ENCODE results near the gene CDH4. TPM values are rescaled to one million over a fixed set of nuclear protein-coding genes. Genes with fewer than 3 reads are reported as not detected.

CDH4 gene
- total RNA-seq, 6 donors from 2014 or later = 0.20 to 1.0 (median 0.40) TPM; not detected in 1

DNA sequence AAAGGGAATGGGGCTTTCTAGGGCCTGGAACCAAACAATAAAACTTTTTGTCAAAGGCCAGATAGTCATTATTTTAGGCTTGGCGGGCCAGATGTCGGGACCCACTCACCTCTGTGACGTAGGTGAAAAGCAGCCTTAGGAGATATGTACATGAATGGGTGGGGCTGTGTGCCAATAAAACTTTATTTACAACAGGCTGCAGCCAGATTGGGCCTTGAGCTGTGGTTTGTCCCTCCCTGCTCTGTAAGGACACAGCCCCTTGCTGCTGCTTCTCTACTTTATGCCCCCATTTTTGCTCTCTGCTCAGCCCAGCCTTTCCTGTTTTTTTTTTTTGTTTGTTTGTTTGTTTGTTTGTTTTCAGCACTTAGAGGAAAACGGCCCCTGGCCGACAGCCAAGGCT lies 32.7 kb downstream of the CDH4 start:
- no peak overlapping the region for H3K27ac ChIP-seq
- TF ChIP-seq, protein P1, sequence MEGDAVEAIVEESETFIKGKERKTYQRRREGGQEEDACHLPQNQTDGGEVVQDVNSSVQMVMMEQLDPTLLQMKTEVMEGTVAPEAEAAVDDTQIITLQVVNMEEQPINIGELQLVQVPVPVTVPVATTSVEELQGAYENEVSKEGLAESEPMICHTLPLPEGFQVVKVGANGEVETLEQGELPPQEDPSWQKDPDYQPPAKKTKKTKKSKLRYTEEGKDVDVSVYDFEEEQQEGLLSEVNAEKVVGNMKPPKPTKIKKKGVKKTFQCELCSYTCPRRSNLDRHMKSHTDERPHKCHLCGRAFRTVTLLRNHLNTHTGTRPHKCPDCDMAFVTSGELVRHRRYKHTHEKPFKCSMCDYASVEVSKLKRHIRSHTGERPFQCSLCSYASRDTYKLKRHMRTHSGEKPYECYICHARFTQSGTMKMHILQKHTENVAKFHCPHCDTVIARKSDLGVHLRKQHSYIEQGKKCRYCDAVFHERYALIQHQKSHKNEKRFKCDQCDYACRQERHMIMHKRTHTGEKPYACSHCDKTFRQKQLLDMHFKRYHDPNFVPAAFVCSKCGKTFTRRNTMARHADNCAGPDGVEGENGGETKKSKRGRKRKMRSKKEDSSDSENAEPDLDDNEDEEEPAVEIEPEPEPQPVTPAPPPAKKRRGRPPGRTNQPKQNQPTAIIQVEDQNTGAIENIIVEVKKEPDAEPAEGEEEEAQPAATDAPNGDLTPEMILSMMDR (IDR thresholded peaks at IDR 0.05) = no peak
- no peak for TF ChIP-seq POLR2AphosphoS5 (IDR thresholded peaks at IDR 0.05)
- TF ChIP-seq EP300 (IDR thresholded peaks at IDR 0.05) = no peak
- TF ChIP-seq POLR2A (IDR thresholded peaks at IDR 0.05) = no peak
- no peaks in the 10 kb centered on the region for H3K27me3 ChIP-seq
- WGBS, 2 donors = 70 to 79% methylated on average over 5 of the region's 5 CpGs
- no peak for ATAC-seq (ENCODE audit: low FRiP score in 2 of 2)
- H3K4me3 ChIP-seq = no peak overlapping the region
- no peaks in the 10 kb centered on the region for H3K9me3 ChIP-seq
- no peaks in the 10 kb centered on the region for H3K4me1 ChIP-seq
- no peak for DNase-seq
- no peaks in the 10 kb centered on the region for H3K36me3 ChIP-seq

GRCh38 chr20:61285152-61285645 lies 33.1 kb downstream of the CDH4 start:
- no peak for TF ChIP-seq POLR2A (IDR thresholded peaks at IDR 0.05)
- TF ChIP-seq EP300 (IDR thresholded peaks at IDR 0.05) = no peak
- no peak for TF ChIP-seq POLR2AphosphoS5 (IDR thresholded peaks at IDR 0.05)
- TF ChIP-seq, protein P1 (IDR thresholded peaks at IDR 0.05) = no peak
- Histone ChIP-seq H3K9me3 (no peaks in the 10 kb centered on the region), H3K27ac (no peak overlapping the region), H3K4me1 (no peaks in the 10 kb centered on the region), H3K4me3 (no peak overlapping the region), H3K36me3 (no peaks in the 10 kb centered on the region), H3K27me3 (no peaks in the 10 kb centered on the region)
- DNase-seq (peak in 1 of 2 donors; percentile 52), ATAC-seq (ENCODE audit: low FRiP score in 2 of 2) (no peak)
- WGBS, 2 donors = 79 to 84% methylated on average over 15 of the region's 15 CpGs

GRCh38 chr20:61285691-61286090 lies 33.6 kb downstream of the CDH4 start:
- Histone ChIP-seq H3K36me3 (no peaks in the 10 kb centered on the region), H3K4me1 (no peaks in the 10 kb centered on the region), H3K9me3 (no peaks in the 10 kb centered on the region), H3K27me3 (no peaks in the 10 kb centered on the region), H3K4me3 (no peak overlapping the region), H3K27ac (no peak overlapping the region)
- TF ChIP-seq POLR2AphosphoS5 (IDR thresholded peaks at IDR 0.05) (no peak), POLR2A (IDR thresholded peaks at IDR 0.05) (no peak), EP300 (IDR thresholded peaks at IDR 0.05) (no peak)
- TF ChIP-seq, protein P1 (IDR thresholded peaks at IDR 0.05) = no peak
- 86 to 96% methylated on average over 6 to 8 of the region's 8 CpGs for WGBS, 2 donors
- ATAC-seq (ENCODE audit: low FRiP score in 2 of 2) (no peak), DNase-seq (peak in 1 of 2 donors; percentile 61)

GRCh38 chr20:61287583-61288275 lies 35.7 kb downstream of the CDH4 start:
- Histone ChIP-seq H3K4me3 (no peak overlapping the region), H3K9me3 (no peaks in the 10 kb centered on the region), H3K27me3 (no peaks in the 10 kb centered on the region), H3K36me3 (no peaks in the 10 kb centered on the region), H3K27ac (no peak overlapping the region), H3K4me1 (no peaks in the 10 kb centered on the region)
- DNase-seq (no peak), ATAC-seq (ENCODE audit: low FRiP score in 2 of 2) (peak in 1 of 2 donors; percentile 44)
- TF ChIP-seq POLR2AphosphoS5 (IDR thresholded peaks at IDR 0.05) (no peak), EP300 (IDR thresholded peaks at IDR 0.05) (no peak), POLR2A (IDR thresholded peaks at IDR 0.05) (no peak)
- TF ChIP-seq, protein P1 (IDR thresholded peaks at IDR 0.05) = no peak
- 54 to 63% methylated on average over 11 to 15 of the region's 15 CpGs for WGBS, 2 donors

All from upper lobe of left lung (tissue), 6 donors.